ENCODE results near the gene ALG1L2.
"Not testable (repeated sequence)": the region's sequence is repeated elsewhere in the genome, so short reads cannot be mapped to it uniquely, and the experiment has no call there.

DNA sequence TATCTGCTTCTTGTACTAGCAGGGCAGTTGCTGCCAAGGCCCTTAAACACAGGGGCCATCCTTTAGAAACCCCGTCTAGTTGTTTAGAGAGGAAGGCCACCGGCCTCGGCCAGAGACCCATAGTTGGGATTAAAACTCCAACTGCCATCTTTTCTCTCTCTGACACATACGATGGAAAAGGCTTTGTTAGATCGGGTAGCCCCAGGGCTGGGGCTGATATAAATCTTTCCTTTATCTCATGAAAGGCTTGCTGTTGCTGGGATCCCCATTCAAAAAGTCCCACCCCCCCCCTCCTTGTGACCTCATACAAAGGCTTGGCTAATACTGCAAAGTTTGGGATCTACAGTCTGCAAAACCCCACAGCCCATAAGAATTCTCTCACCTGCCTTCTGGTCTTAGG lies 63.8 kb downstream of the ALG1L2 start:
- TF ChIP-seq, protein P1, sequence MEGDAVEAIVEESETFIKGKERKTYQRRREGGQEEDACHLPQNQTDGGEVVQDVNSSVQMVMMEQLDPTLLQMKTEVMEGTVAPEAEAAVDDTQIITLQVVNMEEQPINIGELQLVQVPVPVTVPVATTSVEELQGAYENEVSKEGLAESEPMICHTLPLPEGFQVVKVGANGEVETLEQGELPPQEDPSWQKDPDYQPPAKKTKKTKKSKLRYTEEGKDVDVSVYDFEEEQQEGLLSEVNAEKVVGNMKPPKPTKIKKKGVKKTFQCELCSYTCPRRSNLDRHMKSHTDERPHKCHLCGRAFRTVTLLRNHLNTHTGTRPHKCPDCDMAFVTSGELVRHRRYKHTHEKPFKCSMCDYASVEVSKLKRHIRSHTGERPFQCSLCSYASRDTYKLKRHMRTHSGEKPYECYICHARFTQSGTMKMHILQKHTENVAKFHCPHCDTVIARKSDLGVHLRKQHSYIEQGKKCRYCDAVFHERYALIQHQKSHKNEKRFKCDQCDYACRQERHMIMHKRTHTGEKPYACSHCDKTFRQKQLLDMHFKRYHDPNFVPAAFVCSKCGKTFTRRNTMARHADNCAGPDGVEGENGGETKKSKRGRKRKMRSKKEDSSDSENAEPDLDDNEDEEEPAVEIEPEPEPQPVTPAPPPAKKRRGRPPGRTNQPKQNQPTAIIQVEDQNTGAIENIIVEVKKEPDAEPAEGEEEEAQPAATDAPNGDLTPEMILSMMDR (conservative IDR thresholded peaks at IDR 0.05) = not testable (repeated sequence)
- not testable (repeated sequence) for TF ChIP-seq EZH2 (IDR thresholded peaks at IDR 0.05; ENCODE audit: low read depth)

All from PC-9 (cell line).